SIG-M5 treated with dmso at 0.1 percent for 504 hours (cell line): ENCODE measurements around the gene TCEAL9.
"Not testable (repeated sequence)": the region's sequence is repeated elsewhere in the genome, so short reads cannot be mapped to it uniquely, and the experiment has no call there.

ENCODE experiments used
- DNase-seq: peaks from one replicate; lab custom pipeline; 2025; ENCODE audit not compliant: unreplicated experiment; lab: John Stamatoyannopoulos, UW

TCEAL9 gene

GRCh38 chrX:103356130-103356798 is at the start of gene TCEAL9:
Gene TCEAL9, plus strand, starts transcription at chrX:103356506. Its CDS starts 1,179 bp downstream, at chrX:103357685.
- DNase-seq, result no peak

DNA sequence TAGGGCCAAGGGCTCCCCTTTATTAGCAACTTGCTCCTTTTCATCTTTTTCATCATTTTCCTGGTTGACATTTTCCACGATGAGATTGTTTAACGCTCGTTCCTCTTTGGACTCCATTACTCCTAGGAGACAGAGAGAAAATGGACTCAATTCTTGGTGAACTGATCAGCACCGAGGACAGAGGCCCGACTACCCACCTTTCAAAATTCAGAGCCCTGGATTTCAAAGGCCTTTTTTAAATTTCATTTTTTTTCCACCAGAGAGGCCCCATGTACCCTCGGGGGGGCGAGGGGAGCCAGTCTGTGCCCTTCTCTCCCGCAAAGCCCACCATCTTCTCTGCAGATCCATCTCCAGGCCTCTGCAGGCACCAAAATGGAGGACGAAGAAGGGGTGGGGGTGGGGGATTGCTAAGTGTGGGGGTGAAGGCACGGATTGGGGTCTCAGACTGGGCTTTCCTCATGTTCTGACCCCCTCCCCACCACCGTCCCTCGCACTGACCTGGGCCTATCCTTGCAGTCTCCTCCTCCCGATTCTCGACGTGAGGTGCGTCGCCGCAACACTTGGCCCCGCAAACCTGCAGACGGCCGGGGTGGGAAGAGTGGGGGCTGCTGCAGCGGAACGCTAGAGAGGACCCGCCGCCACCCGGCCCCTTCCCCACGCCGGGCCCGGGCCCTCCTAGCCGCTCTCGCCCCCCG is 46.3 kb upstream of the TCEAL9 start:
- DNase-seq, result no peak

GRCh38 chrX:103310555-103311398 is 45.5 kb upstream of the TCEAL9 start, which contains the start of gene BEX2:
Gene BEX2, minus strand, starts transcription at chrX:103310990. Its CDS starts 1,014 bp downstream, at chrX:103309976.
- peak; percentile 9 for DNase-seq

GRCh38 chrX:103311399-103311780 is 44.9 kb upstream of the TCEAL9 start:
- no peak for DNase-seq

DNA sequence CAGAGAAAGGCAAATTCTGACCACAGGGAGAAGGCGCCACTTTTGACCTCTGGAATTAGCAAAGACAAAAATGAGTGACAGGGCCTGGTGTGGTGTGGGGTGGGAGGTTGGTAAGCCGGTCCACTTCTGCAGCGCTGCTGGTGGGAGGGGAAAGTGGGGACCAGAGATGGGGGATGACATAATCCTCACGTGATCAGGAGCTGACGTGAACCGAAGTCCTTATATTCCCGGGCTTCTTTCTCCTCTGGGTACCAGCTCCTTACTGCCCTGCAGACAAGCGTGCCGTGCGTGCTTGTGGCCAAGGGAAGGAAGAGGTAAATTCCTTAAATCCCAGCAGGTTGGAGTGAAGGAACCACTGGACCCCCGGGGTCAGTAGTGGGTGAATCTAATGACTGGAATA is 26.3 kb upstream of the TCEAL9 start, which contains the start of gene TCEAL7:
TSS of gene TCEAL7 (plus strand) at position 249 of the 400 bp plus-strand sequence. CDS start 1,165 bp downstream, outside the sequence.
- no peak for DNase-seq

- DNase-seq, result no peak
Measured at GRCh38 chrX:103330681-103331288, 25.5 kb upstream of the TCEAL9 start.

DNA sequence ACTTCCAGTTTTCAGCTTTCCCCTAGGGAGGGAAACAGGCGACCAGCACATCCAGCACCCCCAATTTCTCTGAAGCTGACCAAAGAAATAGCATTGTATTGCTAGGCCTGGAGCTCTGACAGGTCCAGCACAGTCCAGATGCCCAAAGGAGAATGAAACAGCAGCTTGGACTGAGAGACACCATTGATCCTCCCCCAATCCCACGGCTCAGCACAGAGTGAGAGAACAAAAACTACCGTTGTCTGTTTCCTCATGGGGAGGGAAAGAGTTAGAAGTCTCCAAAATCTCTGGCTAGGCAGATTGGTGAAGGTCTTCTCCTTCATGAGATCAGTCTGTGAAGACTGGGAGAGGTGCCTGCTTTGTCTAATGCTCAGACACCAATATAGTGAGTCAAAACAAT is 17.6 kb upstream of the TCEAL9 start:
- DNase-seq, result no peak

- DNase-seq, result peak; percentile 24
Measured at GRCh38 chrX:103343105-103343504, 13.2 kb upstream of the TCEAL9 start.

- no peak for DNase-seq
Measured at GRCh38 chrX:103344606-103345005, 11.7 kb upstream of the TCEAL9 start.

DNA sequence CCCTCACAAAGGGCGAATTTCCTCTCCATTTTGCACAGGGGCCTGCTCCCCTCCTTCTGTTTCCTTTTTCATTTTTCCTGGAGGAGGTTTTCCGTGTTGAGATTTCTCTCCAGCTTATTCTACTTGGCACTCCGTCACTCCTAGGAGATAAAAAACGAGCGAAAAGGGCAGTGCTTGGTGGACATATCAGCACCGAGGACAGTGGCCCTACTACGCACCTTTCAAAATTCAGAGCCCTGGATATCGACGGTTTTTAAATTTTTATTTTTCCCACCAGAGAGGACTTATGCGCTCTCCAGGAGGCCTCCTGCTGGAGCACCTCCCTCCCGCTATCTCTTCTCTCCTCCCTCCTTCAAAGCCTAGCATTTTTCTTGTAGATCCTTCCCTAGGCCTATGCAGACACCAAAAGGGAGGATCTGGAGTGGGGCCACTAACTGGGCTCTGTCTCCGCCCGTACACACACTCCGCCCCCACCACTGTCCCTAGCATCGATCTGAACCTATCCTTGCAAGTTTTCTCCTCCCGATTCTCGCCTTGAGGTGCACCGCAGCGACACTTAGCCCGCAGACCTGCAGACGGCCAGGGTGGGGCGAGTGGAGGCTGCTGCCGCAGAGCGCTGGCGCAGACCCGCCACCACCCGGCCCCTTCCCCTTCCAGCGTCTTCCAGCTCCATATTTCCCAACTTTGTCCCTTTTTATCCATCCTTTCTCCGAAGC is 8.5 kb upstream of the TCEAL9 start:
- DNase-seq, result no peak

GRCh38 chrX:103356858-103357257 is 552 bp downstream of the TCEAL9 start:
- DNase-seq, result no peak

GRCh38 chrX:103357871-103358270 is 1.6 kb downstream of the TCEAL9 start:
- DNase-seq, result no peak

- not testable (repeated sequence) for DNase-seq
Measured at GRCh38 chrX:103359605-103360004, 3.3 kb downstream of the TCEAL9 start.

GRCh38 chrX:103360092-103360491 is 3.8 kb downstream of the TCEAL9 start:
- DNase-seq, result no peak

GRCh38 chrX:103360916-103361315 is 4.6 kb downstream of the TCEAL9 start:
- DNase-seq, result no peak

DNA sequence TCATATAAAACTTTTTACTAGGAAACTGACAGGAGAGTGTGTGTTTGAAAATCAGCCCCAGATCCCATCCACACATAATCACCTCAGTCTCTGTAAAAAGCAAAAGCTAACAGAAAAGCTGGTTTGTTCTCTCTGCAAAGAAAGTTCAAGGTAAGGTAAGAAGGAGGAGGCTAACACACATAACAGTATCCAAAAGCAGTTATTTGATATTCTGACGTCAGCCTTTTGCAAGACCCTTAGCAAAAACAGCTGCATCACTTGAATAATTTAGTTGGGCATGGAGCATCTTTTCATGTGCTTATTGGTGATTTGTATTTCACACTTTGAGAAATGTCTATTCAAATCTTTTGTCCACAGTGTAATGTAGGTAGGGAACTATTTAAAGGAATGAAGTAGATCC is 5.5 kb downstream of the TCEAL9 start:
- no peak for DNase-seq

DNA sequence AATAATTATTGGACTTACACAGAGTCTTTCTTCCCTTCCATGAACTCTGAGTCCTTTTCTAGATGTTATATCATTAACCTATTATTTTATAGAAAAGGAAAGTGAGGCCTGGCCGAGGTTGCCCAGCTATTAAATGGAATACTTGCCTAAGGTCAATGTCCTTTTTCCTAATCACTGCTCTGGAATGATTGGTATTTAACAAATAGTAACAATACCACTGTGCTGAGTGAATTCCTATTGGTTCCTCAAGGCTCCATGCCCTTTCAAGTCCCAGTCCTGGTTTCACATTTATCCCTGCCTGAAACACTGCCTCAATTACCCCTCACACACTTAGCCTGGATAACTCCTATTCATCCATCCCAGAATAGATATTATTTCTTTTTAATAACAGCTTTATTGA is 6.2 kb downstream of the TCEAL9 start:
- no peak for DNase-seq

DNA sequence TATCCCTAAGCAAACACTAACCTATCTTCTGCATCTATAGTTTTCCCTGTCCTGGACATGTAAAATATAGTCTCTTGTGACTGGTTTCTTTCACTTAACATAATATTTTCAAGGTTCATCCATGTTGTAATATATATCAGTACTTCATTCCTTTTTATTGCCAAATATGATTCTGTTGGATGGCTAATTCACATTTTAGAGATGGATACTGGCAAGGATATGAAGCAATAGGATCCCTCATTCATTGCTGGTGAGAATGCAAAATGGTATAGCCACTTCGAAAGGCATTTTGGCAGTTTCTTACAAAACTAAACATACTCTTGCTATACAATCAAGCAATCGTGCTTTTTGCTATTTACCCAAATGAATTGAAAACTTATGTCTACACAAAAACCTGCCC is 6.7 kb downstream of the TCEAL9 start:
- DNase-seq, result no peak

DNA sequence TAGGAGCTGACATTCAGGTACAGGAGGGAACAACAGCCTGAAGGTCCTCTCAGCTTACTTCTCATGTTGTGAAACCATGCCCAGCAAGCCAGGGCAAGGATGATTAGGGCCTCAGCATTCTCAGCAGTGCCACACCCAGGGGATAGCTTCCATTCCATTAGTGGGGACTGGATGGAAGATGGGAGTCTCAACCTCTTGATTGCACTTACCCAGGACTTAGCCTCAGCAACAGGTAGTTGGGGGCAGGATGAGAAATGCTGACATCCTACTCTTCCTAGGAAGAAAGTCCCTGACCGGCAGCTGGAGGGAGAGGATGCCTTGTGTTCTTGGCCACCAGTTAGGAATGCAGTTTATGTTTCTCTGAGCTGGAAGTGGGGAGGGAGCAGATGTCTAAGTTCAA is 11.2 kb downstream of the TCEAL9 start:
- no peak for DNase-seq

DNA sequence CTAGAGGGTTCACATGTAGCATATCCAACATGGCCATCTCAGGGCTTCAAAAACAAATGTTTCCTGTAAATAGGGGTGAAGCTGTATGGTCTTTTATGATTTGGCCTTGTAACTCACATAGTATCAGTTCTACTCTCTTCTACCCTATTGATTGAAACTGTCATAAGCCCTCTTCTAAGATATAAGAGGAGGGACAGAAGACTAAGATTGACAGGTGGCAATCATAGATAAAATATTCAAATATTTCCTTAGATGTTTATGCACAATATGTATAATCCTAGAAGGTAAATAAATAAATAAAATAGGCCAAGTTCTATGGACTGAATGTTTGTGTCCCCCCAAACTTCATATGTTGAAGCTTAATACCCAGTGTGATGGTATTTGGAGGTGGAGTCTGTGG is 13.2 kb downstream of the TCEAL9 start:
- DNase-seq, result no peak

DNA sequence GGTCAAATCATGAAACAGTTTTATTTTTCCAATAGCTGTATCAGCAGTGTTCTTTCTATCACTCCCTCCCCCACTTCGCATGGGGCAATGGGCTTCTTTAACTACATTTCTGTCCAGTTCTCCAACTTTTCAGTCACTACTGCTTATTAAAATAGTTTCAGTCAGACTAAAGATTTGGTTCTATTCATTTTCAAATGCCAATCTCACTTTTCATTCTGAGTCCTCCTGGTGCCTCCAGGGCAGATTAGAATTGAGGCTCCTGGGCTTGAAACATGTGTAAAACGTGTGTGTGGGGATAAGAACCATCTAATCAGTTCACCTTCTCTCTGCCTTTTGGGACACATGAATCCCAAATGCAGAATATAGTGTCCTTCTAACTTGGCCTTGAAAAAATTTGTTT is 16.6 kb downstream of the TCEAL9 start:
- no peak for DNase-seq
